NCI-H748 (cell line): ENCODE data around the gene ROBO1.
"Not testable (repeated sequence)": the region's sequence is repeated elsewhere in the genome, so short reads cannot be mapped to it uniquely, and the experiment has no call there.

Source experiments
- DNase-seq: peaks from one replicate; lab custom pipeline; 2025; ENCODE audit not compliant: unreplicated experiment; lab: John Stamatoyannopoulos, UW

ROBO1 gene

GRCh38 chr3:79767905-79768267 lies at the start of gene ROBO1:
Gene ROBO1 (minus strand): TSS chr3:79767998.
- DNase-seq = peak; percentile 45

- DNase-seq = no peak
Measured at GRCh38 chr3:79817224-79817623, 49.4 kb upstream of the ROBO1 start.

GRCh38 chr3:79815478-79815877 lies 47.7 kb upstream of the ROBO1 start:
- no peak for DNase-seq

GRCh38 chr3:79810581-79810980 lies 42.8 kb upstream of the ROBO1 start:
- DNase-seq = no peak

- no peak for DNase-seq
Measured at GRCh38 chr3:79810092-79810491, 42.3 kb upstream of the ROBO1 start.

GRCh38 chr3:79809106-79809505 lies 41.3 kb upstream of the ROBO1 start:
- DNase-seq = no peak

- DNase-seq = no peak
Measured at GRCh38 chr3:79808515-79808914, 40.7 kb upstream of the ROBO1 start.

- not testable (repeated sequence) for DNase-seq
Measured at GRCh38 chr3:79790177-79790576, 22.4 kb upstream of the ROBO1 start.

- no peak for DNase-seq
Measured at GRCh38 chr3:79773291-79773690, 5.5 kb upstream of the ROBO1 start.

- DNase-seq = peak; percentile 8
Measured at GRCh38 chr3:79769229-79769628, 1.4 kb upstream of the ROBO1 start.

GRCh38 chr3:79767194-79767904 lies 449 bp downstream of the ROBO1 start:
- peak; percentile 18 for DNase-seq

GRCh38 chr3:79766496-79767193 lies 1.2 kb downstream of the ROBO1 start:
- DNase-seq = peak; percentile 28

GRCh38 chr3:79765911-79766310 lies 1.9 kb downstream of the ROBO1 start:
- DNase-seq = peak; percentile 20

GRCh38 chr3:79761441-79761840 lies 6.4 kb downstream of the ROBO1 start:
- DNase-seq = no peak

- no peak for DNase-seq
Measured at GRCh38 chr3:79751703-79752102, 16.1 kb downstream of the ROBO1 start.

- no peak for DNase-seq
Measured at GRCh38 chr3:79737530-79737929, 30.3 kb downstream of the ROBO1 start.

- DNase-seq = peak; percentile 11
Measured at GRCh38 chr3:79729096-79729495, 38.7 kb downstream of the ROBO1 start.

GRCh38 chr3:79726786-79727185 lies 41.0 kb downstream of the ROBO1 start:
- DNase-seq = no peak

GRCh38 chr3:79724206-79724605 lies 43.6 kb downstream of the ROBO1 start:
- no peak for DNase-seq

GRCh38 chr3:79690072-79690471 lies 77.7 kb downstream of the ROBO1 start:
- DNase-seq = no peak

GRCh38 chr3:79685108-79685507 lies 82.7 kb downstream of the ROBO1 start:
- no peak for DNase-seq

- DNase-seq = no peak
Measured at GRCh38 chr3:79684041-79684440, 83.8 kb downstream of the ROBO1 start.

- DNase-seq = no peak
Measured at GRCh38 chr3:79672731-79673130, 95.1 kb downstream of the ROBO1 start.
